ENCODE data around the gene TFG. TPM values are rescaled to one million over a fixed set of nuclear protein-coding genes. Genes with fewer than 3 reads are reported as not detected.

The TFG gene
- total RNA-seq, 1 donor from 2014 or later, result 148 TPM

- TF ChIP-seq CTCF (IDR thresholded peaks at IDR 0.05), result no peak
- H3K4me1 Mint-ChIP-seq (ENCODE audit: low read depth), result peaks cover 22% of the 10 kb centered on the region
- H3K27ac Mint-ChIP-seq (ENCODE audit: unreplicated experiment), result no peak overlapping the region
These were observed 70.2 kb downstream of the TFG start for GRCh38 chr3:100779480-100779879.

GRCh38 chr3:100780071-100780622 lies 70.9 kb downstream of the TFG start:
- peaks cover 2% of the 10 kb centered on the region for H3K36me3 Mint-ChIP-seq (ENCODE audit: low read depth)
- no peak for TF ChIP-seq CTCF (IDR thresholded peaks at IDR 0.05)
- H3K27me3 Mint-ChIP-seq (ENCODE audit: low read depth), result no peaks in the 10 kb centered on the region
- no peak overlapping the region for H3K27ac Mint-ChIP-seq (ENCODE audit: unreplicated experiment)
- H3K4me1 Mint-ChIP-seq (ENCODE audit: low read depth), result peaks cover 22% of the 10 kb centered on the region
- DNase-seq (ENCODE audit: low spot score), result no peak
- no peak overlapping the region for H3K4me3 Mint-ChIP-seq (ENCODE audit: unreplicated experiment)
- peaks cover 8% of the 10 kb centered on the region for H3K9me3 Mint-ChIP-seq (ENCODE audit: low read depth)

More at GRCh38 chr3:100779480-100779879, 70.2 kb downstream of the TFG start:
- peaks cover 4% of the 10 kb centered on the region for H3K9me3 Mint-ChIP-seq (ENCODE audit: low read depth)
- H3K36me3 Mint-ChIP-seq (ENCODE audit: low read depth), result peaks cover under 1% of the 10 kb centered on the region
- no peak overlapping the region for H3K4me3 Mint-ChIP-seq (ENCODE audit: unreplicated experiment)
- no peak for DNase-seq (ENCODE audit: low spot score)
- no peaks in the 10 kb centered on the region for H3K27me3 Mint-ChIP-seq (ENCODE audit: low read depth)

DNA sequence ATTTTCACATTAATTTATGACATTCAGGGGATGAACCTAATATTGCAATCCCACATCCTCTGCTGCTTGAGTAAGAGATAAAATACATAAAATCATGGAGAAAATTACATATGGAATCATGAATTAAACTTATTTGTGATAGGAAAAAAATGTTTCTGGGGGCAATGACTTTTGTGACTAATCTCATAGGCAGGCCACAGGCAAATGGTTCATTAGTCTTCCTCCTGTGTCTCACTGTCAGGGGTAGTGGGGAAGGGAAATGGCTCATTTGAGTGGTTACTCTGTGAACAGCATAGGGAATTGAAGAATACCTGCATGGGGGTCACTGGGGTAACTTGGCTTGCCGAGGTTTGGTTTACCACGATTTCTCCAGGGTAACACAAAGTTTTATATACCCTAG lies 72.0 kb downstream of the TFG start:
- Mint-ChIP-seq H3K4me1 (ENCODE audit: low read depth) (peaks cover 18% of the 10 kb centered on the region), H3K27me3 (ENCODE audit: low read depth) (no peaks in the 10 kb centered on the region), H3K36me3 (ENCODE audit: low read depth) (peaks cover 7% of the 10 kb centered on the region), H3K27ac (ENCODE audit: unreplicated experiment) (no peak overlapping the region), H3K4me3 (ENCODE audit: unreplicated experiment) (no peak overlapping the region), H3K9me3 (ENCODE audit: low read depth) (peaks cover 15% of the 10 kb centered on the region)
- TF ChIP-seq CTCF (IDR thresholded peaks at IDR 0.05), result no peak
- no peak for DNase-seq (ENCODE audit: low spot score)

DNA sequence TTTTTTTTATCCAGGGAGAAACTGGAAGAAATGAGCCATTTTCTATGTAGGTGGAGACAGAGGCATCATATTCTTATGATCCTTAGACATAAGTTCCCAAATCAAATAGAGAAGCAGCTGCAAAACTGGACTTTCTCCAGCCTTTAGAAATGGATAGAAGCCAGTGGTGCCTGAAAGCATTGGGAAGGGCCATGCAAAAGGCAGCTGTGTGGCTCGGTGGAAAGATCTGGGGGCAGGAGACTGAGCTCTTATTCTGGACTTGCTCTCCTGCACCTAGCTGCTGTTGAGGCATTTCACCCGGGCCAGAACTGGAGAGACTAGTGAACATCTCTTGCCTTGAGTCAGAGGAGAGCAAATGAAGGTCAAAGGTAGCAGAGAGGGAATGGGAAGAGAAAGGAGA lies 73.1 kb downstream of the TFG start:
- Mint-ChIP-seq H3K4me3 (ENCODE audit: unreplicated experiment) (no peak overlapping the region), H3K27me3 (ENCODE audit: low read depth) (no peaks in the 10 kb centered on the region), H3K36me3 (ENCODE audit: low read depth) (peaks cover 7% of the 10 kb centered on the region), H3K9me3 (ENCODE audit: low read depth) (peaks cover 15% of the 10 kb centered on the region), H3K27ac (ENCODE audit: unreplicated experiment) (no peak overlapping the region), H3K4me1 (ENCODE audit: low read depth) (peaks cover 15% of the 10 kb centered on the region)
- DNase-seq (ENCODE audit: low spot score), result no peak
- no peak for TF ChIP-seq CTCF (IDR thresholded peaks at IDR 0.05)

GRCh38 chr3:100782906-100783305 lies 73.6 kb downstream of the TFG start:
- no peak for TF ChIP-seq CTCF (IDR thresholded peaks at IDR 0.05)
- Mint-ChIP-seq H3K4me1 (ENCODE audit: low read depth) (peaks cover 14% of the 10 kb centered on the region), H3K27me3 (ENCODE audit: low read depth) (no peaks in the 10 kb centered on the region), H3K36me3 (ENCODE audit: low read depth) (peaks cover 7% of the 10 kb centered on the region), H3K9me3 (ENCODE audit: low read depth) (peaks cover 15% of the 10 kb centered on the region), H3K4me3 (ENCODE audit: unreplicated experiment) (no peak overlapping the region), H3K27ac (ENCODE audit: unreplicated experiment) (no peak overlapping the region)
- DNase-seq (ENCODE audit: low spot score), result no peak

Measured in chondrocyte (in vitro differentiated cells).